Stimulated activated naive CD8-positive, alpha-beta T cell treated with anti-CD3 and anti-CD28 coated beads, Interleukin-15, Interleukin-2, amounts not matched to agents 100 ng/mL and 50 ng/mL, for 24 hours (primary cell): Measurements from ENCODE around the gene OR6S1.
"Not testable (repeated sequence)": the region's sequence is repeated elsewhere in the genome, so short reads cannot be mapped to it uniquely, and the experiment has no call there.

Experiments used
- H3K27ac Mint-ChIP-seq: one replicate; pipeline ENCODE4 v1.8.0; 2021; ENCODE audit warnings: mild to moderate bottlenecking, mixed read lengths
- H3K27me3 Mint-ChIP-seq: one replicate; pipeline ENCODE4 v1.8.0; 2021; ENCODE audit warnings: mixed read lengths
- H3K36me3 Mint-ChIP-seq: one replicate; pipeline ENCODE4 v1.8.0; 2021; ENCODE audit warnings: low read depth, mixed read lengths
- H3K4me1 Mint-ChIP-seq: one replicate; pipeline ENCODE4 v1.8.0; 2021; ENCODE audit warnings: low read depth, mixed read lengths
- H3K4me3 Mint-ChIP-seq: one replicate; pipeline ENCODE4 v1.8.0; 2021; ENCODE audit warnings: mild to moderate bottlenecking, mixed read lengths
- H3K9me3 Mint-ChIP-seq: one replicate; pipeline ENCODE4 v1.8.0; 2021; ENCODE audit warnings: mixed read lengths

The OR6S1 gene

GRCh38 chr14:20628063-20628854, 13.2 kb downstream of the OR6S1 start:
- H3K27ac Mint-ChIP-seq = peak overlapping the region; percentile 8
- no peaks in the 10 kb centered on the region for H3K9me3 Mint-ChIP-seq
- peaks cover 89% of the 10 kb centered on the region for H3K4me1 Mint-ChIP-seq
- H3K4me3 Mint-ChIP-seq = no peak overlapping the region
- peaks cover 13% of the 10 kb centered on the region for H3K36me3 Mint-ChIP-seq
- peaks cover 63% of the 10 kb centered on the region for H3K27me3 Mint-ChIP-seq

GRCh38 chr14:20627346-20628027, 14.0 kb downstream of the OR6S1 start:
- Mint-ChIP-seq H3K36me3 (peaks cover 8% of the 10 kb centered on the region), H3K27ac (no peak overlapping the region), H3K9me3 (no peaks in the 10 kb centered on the region), H3K4me3 (peak overlapping the region; percentile 6), H3K4me1 (peaks cover 89% of the 10 kb centered on the region), H3K27me3 (peaks cover 58% of the 10 kb centered on the region)

GRCh38 chr14:20626274-20626673, 15.2 kb downstream of the OR6S1 start:
- Mint-ChIP-seq H3K4me1 (peaks cover 85% of the 10 kb centered on the region), H3K36me3 (peaks cover 8% of the 10 kb centered on the region), H3K27ac (no peak overlapping the region), H3K27me3 (peaks cover 58% of the 10 kb centered on the region), H3K9me3 (no peaks in the 10 kb centered on the region), H3K4me3 (peak overlapping the region; percentile 33)

GRCh38 chr14:20624495-20625070, 16.9 kb downstream of the OR6S1 start:
- Mint-ChIP-seq H3K36me3 (peaks cover 5% of the 10 kb centered on the region), H3K9me3 (no peaks in the 10 kb centered on the region), H3K27me3 (peaks cover 47% of the 10 kb centered on the region), H3K27ac (peak overlapping the region; percentile 97), H3K4me1 (peaks cover 70% of the 10 kb centered on the region), H3K4me3 (peak overlapping the region; percentile 86)

- H3K4me1 Mint-ChIP-seq = peaks cover 65% of the 10 kb centered on the region
- H3K27me3 Mint-ChIP-seq = peaks cover 48% of the 10 kb centered on the region
- no peaks in the 10 kb centered on the region for H3K9me3 Mint-ChIP-seq
- H3K27ac Mint-ChIP-seq = no peak overlapping the region
- peak overlapping the region; percentile 86 for H3K4me3 Mint-ChIP-seq
- H3K36me3 Mint-ChIP-seq = peaks cover 5% of the 10 kb centered on the region
These were observed 17.7 kb downstream of the OR6S1 start for GRCh38 chr14:20623798-20624197.

- peaks cover 60% of the 10 kb centered on the region for H3K4me1 Mint-ChIP-seq
- H3K9me3 Mint-ChIP-seq = no peaks in the 10 kb centered on the region
- peaks cover 5% of the 10 kb centered on the region for H3K36me3 Mint-ChIP-seq
- H3K27me3 Mint-ChIP-seq = peaks cover 45% of the 10 kb centered on the region
- peak overlapping the region; percentile 26 for H3K27ac Mint-ChIP-seq
- H3K4me3 Mint-ChIP-seq = peak overlapping the region; percentile 60
These were observed 18.6 kb downstream of the OR6S1 start for GRCh38 chr14:20622816-20623291.

- Mint-ChIP-seq H3K4me3 (no peak overlapping the region), H3K27me3 (peaks cover 31% of the 10 kb centered on the region), H3K27ac (no peak overlapping the region), H3K36me3 (peaks cover 5% of the 10 kb centered on the region), H3K4me1 (peaks cover 44% of the 10 kb centered on the region), H3K9me3 (no peaks in the 10 kb centered on the region)
These were observed 20.6 kb downstream of the OR6S1 start for GRCh38 chr14:20620798-20621478.

- peaks cover 19% of the 10 kb centered on the region for H3K27me3 Mint-ChIP-seq
- H3K9me3 Mint-ChIP-seq, H3K27ac Mint-ChIP-seq, H3K36me3 Mint-ChIP-seq, H3K4me3 Mint-ChIP-seq: not testable (repeated sequence)
- peaks cover 32% of the 10 kb centered on the region for H3K4me1 Mint-ChIP-seq
These were observed 21.8 kb downstream of the OR6S1 start for GRCh38 chr14:20619688-20620087.

- Mint-ChIP-seq H3K4me3 (no peak overlapping the region), H3K4me1 (peaks cover 19% of the 10 kb centered on the region), H3K27ac (no peak overlapping the region), H3K27me3 (peaks cover 14% of the 10 kb centered on the region), H3K9me3 (no peaks in the 10 kb centered on the region), H3K36me3 (no peaks in the 10 kb centered on the region)
These were observed 23.2 kb downstream of the OR6S1 start for GRCh38 chr14:20618271-20618749.

- H3K4me3 Mint-ChIP-seq = no peak overlapping the region
- no peak overlapping the region for H3K27ac Mint-ChIP-seq
- no peaks in the 10 kb centered on the region for H3K36me3 Mint-ChIP-seq
- peaks cover 10% of the 10 kb centered on the region for H3K4me1 Mint-ChIP-seq
- H3K9me3 Mint-ChIP-seq = no peaks in the 10 kb centered on the region
- H3K27me3 Mint-ChIP-seq = peaks cover 14% of the 10 kb centered on the region
These were observed 24.1 kb downstream of the OR6S1 start for GRCh38 chr14:20617138-20618003.

GRCh38 chr14:20615996-20616395, 25.5 kb downstream of the OR6S1 start:
- no peak overlapping the region for H3K4me3 Mint-ChIP-seq
- no peaks in the 10 kb centered on the region for H3K36me3 Mint-ChIP-seq
- H3K27me3 Mint-ChIP-seq = peaks cover 14% of the 10 kb centered on the region
- H3K9me3 Mint-ChIP-seq = no peaks in the 10 kb centered on the region
- H3K27ac Mint-ChIP-seq = no peak overlapping the region
- H3K4me1 Mint-ChIP-seq = peaks cover 8% of the 10 kb centered on the region

- no peak overlapping the region for H3K4me3 Mint-ChIP-seq
- H3K9me3 Mint-ChIP-seq = no peaks in the 10 kb centered on the region
These were observed 27.3 kb downstream of the OR6S1 start for GRCh38 chr14:20614038-20614840.

More at GRCh38 chr14:20614038-20614840, 27.3 kb downstream of the OR6S1 start:
- Mint-ChIP-seq H3K27ac (peak overlapping the region; percentile 15), H3K36me3 (no peaks in the 10 kb centered on the region), H3K4me1 (peaks cover 8% of the 10 kb centered on the region), H3K27me3 (peaks cover 13% of the 10 kb centered on the region)
